T47D (cell line): ENCODE measurements around the gene TTC39C.

Experiments
- DNase-seq, 2 experiments: peaks; one replicate each; pipeline versions ENCODE4 v3.0.0 to v3.0.0-alpha.2; 2011 to 2012; ENCODE audit warnings: low read depth in 1 of 2, low spot score in 1 of 2
- JUND ChIP-seq: IDR thresholded peaks from 2 replicates; pipeline ENCODE4 v1.6.1; 2012; ENCODE audit warnings: low read depth
- in situ Hi-C: cut with HindIII; loops from 2 replicates; pipeline ENCODE4 v1.10.0; 2016; ENCODE audit warnings: low sequenced_read_pairs, low pct_unique_long_range_greater_than_20kb

TTC39C gene

DNA sequence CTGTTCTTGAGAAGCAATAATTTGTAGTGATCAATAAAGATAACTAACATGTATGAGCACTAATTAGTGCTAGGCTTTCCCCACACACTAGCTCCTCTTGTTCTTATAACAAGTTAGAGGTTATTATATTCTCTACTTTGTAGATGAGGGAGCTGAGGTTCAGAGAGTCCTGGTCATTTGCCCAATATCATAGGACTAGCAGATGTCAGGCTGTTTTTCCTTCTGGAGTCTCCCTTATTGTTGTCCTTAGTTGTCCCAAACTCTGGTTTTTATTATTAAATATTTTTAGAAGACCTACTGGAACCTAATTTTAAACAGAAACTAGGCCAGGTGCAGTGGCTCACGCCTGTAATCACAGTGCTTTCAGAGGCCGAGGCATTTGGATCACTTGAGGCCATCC, 16.5 kb upstream of the TTC39C start:
- DNase-seq, result no peak
- in situ Hi-C loops, result no loop called here
- TF ChIP-seq JUND, result no peak

DNA sequence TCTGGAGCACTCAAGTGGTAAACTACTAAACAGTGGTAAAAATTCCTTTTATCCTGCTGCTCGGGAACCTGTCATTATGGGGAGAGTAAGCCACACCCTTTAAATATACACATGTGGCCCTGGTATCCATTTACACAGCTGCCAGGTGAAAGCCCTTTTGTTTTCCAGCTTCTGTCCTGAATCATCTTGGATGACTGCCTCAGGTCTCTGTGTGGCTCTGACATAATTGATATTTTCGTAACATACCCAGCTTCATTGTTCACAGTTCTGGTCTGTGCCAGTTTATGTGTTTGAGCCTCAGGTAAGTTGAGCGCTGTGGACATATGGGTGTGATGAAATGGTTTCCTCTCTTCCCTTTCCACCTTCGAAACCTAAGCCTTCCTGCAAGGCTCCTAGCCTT, 15.7 kb upstream of the TTC39C start:
- peak in 1 of 2 experiments; percentile 57 for DNase-seq
- in situ Hi-C loops, result no loop called here
- no peak for TF ChIP-seq JUND

DNA sequence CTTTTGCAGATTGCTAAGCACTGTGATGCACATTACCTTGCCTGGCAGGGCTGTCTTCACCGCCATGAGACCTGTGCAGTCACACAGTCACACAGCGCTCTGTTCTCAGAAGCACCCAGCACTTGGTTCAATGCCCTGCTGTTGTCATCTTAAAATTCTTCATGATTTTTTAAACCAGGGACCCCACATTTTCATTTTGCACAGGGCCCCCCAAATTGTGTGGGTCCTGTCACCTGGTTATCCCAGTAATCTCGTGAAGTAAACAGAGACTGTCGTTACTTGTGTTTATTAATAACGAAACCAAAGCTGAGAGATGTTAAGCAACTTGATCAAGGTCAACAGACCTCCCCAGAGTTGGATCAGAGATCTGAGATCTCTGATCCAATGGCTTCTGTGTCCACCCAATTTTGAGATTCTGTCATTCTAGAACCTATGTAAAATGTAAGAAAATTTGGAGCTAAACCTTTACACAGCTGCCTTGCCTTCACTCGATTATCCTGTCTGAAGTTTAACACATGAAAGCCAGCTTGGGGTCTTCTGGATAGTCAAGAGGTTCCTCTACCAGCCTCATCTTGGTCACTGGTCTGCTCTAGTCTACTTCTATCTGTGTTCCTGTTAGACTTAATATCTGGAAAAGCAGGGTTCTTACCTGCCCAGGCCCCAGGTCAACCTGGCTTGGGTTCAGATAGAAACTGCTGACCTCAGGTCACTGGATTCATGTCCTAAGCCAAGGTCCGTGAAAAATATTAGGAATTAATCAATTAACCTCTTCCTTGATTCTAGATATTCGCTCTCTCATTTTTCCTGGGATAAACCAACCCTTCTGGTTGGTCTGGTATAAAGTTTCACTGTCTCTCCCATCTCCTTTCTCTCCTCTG, 13.7 kb upstream of the TTC39C start:
- in situ Hi-C loops, result no loop called here
- no peak for DNase-seq
- no peak for TF ChIP-seq JUND

DNA sequence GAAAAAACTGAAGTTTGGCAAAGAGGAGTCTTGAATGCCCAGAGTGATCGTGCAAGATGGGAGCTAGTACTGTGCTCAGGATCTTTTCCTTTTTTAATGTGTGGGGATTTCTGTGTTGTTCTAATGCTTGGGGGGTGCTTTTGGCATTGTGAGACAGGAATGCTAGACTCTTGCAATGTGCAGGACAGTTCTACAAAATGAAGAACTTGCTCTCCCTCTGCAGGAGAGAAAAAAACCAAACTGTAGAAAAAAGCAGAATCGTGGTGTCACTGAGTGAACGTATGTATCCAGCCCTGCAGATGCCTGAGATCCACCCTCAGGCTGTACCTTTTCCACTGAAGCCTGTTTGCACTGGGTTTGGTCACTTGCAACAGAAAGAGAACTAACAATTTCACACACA, 12.1 kb upstream of the TTC39C start:
- TF ChIP-seq JUND, result no peak
- peak in 1 of 2 experiments; percentile 23 for DNase-seq
- in situ Hi-C loops, result no loop called here

DNA sequence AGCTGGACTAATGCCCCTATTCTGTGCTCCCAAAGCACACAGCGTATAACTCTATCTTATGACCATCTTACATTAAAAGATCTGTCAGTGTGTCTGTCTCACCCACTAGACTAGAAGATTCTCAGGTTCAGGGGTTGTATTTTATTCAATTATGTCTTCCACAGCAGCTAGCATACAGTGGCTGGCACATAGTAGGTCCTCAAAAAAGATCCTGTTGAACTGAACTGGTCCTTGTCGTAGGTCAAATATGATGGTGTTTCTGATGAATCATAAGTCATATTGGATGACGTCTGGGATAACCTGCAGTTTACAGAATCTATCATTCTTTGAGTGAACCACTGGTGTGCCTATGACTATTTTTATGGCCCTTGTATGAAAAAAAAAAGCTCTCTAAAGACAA, 11.3 kb upstream of the TTC39C start:
- DNase-seq, result no peak
- in situ Hi-C loops, result no loop called here

DNA sequence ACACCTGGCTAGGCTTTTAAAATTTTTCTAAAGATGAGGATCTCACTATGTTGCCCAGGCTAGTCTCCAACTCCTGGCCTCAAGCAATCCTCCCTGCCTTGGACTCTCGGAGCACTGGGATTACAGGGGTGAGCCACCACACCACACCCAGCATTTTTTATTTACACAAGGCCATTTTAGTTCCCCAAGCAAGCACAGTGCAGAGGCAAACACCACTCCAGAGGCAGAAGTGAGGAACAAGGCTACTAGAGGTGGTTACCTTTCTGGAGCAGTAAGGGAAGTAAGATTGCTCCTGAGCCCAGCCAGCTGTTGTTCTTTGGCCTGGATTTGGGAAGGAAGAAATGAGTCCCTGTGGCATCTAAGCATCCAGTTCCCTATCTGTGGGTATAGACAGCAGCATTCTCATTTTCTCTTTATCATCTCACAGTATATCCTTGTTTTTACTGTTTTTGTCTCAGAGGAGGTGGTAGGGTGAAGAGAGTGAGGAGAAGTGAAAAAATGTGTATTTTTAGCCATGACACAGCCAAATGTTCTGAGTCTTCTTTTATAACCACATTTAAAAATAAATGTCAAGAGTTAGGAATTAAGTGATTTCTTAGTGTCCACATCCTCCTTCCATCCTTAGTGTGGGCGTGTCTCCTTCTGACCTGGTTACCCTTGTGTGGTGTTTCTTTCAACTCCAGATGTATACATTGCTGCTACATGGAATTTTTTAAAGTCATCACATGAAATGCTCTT, 10.5 kb upstream of the TTC39C start:
- no peak for TF ChIP-seq JUND
- in situ Hi-C loops, result no loop called here
- no peak for DNase-seq

More for the DNA sequence above, 11.3 kb upstream of the TTC39C start:
- no peak for TF ChIP-seq JUND

DNA sequence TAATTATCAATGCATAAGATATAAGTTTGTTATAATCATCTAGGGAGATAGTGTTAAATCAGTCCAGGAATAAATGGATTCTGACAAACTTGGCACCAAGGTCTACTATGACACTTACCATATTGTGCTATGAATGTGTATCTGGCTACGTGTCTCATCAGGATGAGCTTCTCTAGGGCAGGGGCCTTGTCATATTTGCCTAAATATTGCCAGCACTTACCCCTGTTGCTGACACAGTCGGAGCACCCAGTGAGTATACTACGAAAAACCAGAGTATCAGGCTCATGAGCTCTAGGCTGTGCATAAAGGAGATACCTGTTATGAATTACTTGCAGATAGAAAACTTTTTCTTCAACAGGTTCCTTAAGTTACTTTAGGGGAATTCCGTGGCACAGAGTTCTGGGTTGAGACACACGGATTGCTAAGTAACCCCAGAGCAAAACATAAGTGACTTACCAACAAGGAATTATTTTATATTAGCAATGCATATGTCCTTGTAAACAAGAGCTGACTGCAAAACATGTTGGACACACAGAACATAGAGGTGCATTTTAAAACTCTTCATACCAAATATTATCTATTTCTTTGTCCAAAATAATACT, 7.7 kb upstream of the TTC39C start:
- in situ Hi-C loops, result no loop called here
- DNase-seq, result no peak

DNA sequence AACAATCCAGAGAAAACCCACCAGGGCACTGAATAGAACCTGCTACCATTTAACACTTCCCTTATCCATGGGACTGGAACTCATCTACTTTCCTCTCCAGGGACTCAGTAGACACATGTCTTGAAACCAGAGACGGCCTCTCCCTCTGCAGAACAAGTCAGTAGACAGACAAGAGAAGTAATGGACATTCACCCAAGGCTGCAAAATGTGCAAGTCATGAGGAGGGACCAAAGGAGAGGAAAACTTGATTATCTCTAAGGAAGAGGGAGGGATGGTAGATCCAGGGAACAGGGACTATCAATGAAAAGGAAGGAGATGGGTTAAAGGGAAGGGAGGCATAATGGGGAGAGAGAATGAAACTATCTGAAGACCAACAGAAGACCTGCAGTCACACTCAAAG, 5.3 kb upstream of the TTC39C start:
- no peak for TF ChIP-seq JUND
- in situ Hi-C loops, result no loop called here
- DNase-seq, result no peak

More for the DNA sequence above, 7.7 kb upstream of the TTC39C start:
- no peak for TF ChIP-seq JUND

DNA sequence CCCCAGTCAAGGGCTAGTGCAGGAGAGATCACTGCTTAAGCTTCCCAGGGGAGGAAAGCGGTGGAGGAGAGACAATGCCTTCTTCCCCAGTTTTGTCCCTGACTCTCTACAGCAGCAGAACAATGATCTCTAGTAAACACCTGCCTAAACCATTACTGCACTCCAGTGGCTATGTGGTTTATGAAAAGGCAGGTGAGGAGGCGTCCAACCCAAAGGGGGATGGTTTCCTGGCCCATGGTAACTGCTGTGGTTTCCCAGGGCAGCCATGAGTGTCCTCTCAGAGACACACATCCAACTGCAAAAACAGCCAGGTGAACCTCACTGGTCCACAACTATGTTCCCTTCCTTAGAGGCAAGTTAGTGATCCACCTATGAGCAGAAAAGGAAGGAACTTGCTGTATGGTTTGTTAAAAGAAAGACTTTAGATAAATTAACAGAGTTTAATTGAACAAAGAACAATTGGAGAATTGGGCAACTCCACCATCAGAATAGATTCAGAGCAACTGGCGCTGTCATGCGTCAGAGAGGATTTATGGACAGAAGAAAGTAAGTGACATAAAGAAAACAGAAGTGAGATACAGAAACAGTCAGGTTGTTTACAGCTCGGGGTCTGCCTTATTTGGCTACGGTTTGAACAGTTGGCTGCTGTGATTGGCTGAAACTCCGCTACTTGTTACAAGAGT, 4.8 kb upstream of the TTC39C start:
- TF ChIP-seq JUND, result no peak
- in situ Hi-C loops, result no loop called here
- DNase-seq, result no peak

DNA sequence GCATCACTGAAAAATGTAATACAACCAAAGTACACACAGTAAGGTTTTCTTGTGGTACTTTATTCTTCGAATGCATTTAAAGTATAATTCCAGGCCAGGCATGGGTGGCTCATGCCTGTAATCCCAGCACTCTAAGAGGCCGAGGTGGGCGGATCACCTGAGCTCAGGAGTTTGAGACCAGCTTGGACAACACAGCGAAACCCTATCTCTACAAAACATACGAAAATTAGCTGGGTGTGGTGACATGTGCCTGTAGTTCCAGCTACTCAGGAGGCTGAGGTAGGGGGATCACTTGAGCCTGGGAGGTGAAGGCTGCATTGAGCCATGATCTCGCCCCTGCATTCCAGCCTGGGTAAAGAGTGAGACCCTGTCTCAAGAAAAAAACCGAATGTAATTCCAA, 3.9 kb upstream of the TTC39C start:
- DNase-seq, result no peak
- TF ChIP-seq JUND, result no peak
- in situ Hi-C loops, result no loop called here

DNA sequence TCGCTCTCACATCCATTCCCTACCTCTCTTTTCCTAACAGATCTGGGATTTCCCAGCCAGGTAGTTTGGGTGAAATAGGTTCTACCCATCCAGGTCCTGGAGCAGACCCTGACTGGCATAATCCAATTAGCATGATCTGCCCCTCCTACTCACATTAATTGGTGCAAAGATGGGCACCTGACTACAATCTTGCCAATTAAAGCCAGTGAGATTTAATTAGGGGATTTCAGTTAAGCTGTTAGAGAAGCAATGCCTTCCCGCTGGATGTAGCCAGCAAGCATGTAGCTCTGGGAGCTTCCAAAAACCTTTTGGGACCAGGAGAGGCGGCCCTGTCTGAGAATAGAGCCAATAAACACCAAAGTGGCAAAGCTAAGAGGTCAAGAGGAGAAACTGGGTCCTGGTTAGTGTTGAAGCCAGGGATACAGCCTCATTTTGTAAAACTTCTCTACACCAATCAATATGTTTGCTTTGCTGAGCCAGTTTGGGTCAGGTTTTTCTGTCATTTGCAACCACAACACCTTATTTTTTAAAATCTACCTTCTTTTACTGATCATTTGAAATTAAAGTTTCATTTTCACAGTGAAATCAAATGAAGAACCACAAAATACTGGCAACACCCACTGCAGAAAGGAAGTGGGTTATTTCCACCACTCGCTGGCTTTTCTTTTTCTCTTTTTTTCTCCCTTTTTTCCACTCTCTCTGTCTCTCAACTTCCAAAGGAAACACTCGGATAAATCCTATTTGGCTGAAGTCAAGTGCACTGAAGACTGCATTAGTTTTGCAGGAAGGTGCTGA, 3.2 kb upstream of the TTC39C start:
- DNase-seq, result no peak
- in situ Hi-C loops, result no loop called here
- TF ChIP-seq JUND, result no peak

DNA sequence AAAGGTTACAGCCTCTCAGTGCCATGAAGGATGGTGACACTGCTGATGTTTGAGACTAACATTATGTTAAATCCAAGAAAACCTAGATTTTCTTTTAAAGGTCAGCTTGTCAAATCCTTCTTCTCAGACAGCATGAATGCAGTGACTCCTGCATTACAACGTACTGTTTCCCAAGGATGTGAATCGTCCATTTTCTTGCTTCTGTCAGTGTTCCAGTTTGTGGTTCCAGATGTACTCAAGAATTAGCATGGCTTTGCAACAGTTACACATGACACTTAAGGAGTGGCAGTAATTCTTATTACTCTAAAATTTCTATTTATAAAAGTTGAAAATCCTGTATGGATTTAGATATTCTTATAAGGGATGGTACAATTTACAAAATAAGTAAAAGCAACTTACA, 1.5 kb upstream of the TTC39C start:
- no peak for TF ChIP-seq JUND
- in situ Hi-C loops, result no loop called here
- DNase-seq, result no peak
